Ovary (tissue), 3 donors: ENCODE measurements around the gene TLX3.

Experiments used
- CTCF ChIP-seq, 3 donors: fragments of 450-650 bp in 2 of 3; fragments of 200-600 bp in 1 of 3; IDR thresholded peaks; one replicate each; pipeline versions ENCODE4 v1.5.1 to v1.8.0; 2016 to 2022; ENCODE audit warnings: antibody characterized with exemption in 3 of 3, mild to moderate bottlenecking in 1 of 3
- EP300 ChIP-seq: sonication (generic); formaldehyde crosslinking; IDR thresholded peaks from one replicate; pipeline ENCODE4 v1.6.1; 2017; ENCODE audit warnings: antibody characterized with exemption
- donor health status: DM: no; HTN: no; CAD: no.

DNA sequence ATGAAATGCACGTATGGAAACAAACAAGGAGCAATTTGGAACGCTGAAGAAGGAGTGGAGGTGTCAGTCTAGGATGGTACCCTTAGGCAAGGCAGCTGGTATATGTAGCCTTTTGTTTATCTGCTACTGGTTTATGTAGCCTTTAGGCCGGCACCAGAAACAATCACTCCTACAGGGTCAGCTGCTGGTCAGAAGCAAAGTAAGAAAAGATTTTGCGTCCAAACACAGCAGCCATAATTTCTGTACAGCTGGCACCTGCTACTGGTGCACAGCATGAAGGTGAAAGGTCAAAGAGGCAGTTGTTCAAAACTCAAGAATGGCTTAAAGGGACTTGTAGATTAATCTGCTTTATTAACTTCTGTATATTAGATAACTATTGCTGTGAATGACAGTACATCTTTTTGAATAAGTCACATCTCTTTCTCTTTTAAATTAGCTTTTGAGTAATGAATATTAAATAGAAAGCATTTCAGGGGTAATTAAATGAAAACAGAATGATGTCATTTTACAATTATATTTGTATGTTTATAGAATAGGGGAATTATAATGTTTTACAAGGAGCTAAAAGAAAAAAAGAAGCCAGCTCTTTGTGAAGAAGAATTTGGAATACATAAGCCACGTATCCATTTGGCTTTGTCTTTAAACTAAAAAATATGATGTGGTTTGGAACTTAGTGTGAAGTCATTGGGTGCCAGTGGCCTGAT lies 33.1 kb upstream of the TLX3 start:
- no peak for TF ChIP-seq CTCF (IDR thresholded peaks at IDR 0.05)
- TF ChIP-seq EP300, result no peak
